GM12875 (cell line): Measurements from ENCODE around the gene HCRTR1.
A peak's percentile ranks its signal among the peaks of the same experiment; 100 is the strongest.

ENCODE experiments used
- H3K4me3 ChIP-seq: one replicate; pipeline ENCODE4 v1.5.1; 2011; ENCODE audit warnings: low read depth, low read length, control low read depth
- TF ChIP-seq, protein P1 (sequence below): IDR thresholded peaks from 2 replicates; pipeline ENCODE4 v1.5.1; 2011; ENCODE audit warnings: low read depth, mild to moderate bottlenecking, control low read depth, inconsistent platforms, low read length, moderate library complexity, borderline replicate concordance; ENCODE audit not compliant: insufficient read depth

Gene HCRTR1

DNA sequence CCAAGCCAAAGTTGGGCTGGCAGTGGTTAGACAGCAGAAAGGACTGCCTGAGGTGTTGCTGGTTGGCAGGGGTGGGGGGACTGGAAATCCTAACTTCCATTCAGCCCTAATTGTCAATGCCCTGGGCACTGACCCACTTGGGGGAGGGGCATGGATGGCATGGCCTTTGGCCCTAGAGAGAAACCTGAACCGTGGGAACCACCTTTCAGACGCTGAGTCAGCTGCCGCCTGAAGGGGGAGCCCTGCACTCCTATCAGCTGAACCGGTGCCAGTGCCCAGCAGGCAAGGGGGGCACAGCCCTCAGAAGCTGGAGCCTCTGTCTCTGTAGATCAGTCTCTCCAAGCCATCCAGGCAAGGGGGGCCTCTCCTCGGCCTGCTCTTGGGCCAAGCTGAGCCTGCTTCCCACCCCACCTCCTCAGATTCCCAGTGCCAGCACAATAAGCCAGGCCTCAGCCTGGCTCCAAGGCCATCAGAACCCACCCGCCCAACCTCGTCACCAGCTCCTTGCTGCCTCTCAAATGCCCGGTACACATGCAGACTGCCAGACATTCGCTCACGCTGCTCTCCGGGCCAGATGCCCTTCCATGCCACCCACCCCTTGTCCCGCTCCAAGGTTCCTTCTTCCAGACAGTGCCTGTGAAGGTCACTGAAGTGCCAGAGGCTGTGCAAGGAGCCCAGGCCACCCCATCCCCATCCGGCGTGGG, 29.6 kb upstream of the HCRTR1 start:
- H3K4me3 ChIP-seq: no peak overlapping the region
- TF ChIP-seq, protein P1, sequence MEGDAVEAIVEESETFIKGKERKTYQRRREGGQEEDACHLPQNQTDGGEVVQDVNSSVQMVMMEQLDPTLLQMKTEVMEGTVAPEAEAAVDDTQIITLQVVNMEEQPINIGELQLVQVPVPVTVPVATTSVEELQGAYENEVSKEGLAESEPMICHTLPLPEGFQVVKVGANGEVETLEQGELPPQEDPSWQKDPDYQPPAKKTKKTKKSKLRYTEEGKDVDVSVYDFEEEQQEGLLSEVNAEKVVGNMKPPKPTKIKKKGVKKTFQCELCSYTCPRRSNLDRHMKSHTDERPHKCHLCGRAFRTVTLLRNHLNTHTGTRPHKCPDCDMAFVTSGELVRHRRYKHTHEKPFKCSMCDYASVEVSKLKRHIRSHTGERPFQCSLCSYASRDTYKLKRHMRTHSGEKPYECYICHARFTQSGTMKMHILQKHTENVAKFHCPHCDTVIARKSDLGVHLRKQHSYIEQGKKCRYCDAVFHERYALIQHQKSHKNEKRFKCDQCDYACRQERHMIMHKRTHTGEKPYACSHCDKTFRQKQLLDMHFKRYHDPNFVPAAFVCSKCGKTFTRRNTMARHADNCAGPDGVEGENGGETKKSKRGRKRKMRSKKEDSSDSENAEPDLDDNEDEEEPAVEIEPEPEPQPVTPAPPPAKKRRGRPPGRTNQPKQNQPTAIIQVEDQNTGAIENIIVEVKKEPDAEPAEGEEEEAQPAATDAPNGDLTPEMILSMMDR: peak; percentile 80

DNA sequence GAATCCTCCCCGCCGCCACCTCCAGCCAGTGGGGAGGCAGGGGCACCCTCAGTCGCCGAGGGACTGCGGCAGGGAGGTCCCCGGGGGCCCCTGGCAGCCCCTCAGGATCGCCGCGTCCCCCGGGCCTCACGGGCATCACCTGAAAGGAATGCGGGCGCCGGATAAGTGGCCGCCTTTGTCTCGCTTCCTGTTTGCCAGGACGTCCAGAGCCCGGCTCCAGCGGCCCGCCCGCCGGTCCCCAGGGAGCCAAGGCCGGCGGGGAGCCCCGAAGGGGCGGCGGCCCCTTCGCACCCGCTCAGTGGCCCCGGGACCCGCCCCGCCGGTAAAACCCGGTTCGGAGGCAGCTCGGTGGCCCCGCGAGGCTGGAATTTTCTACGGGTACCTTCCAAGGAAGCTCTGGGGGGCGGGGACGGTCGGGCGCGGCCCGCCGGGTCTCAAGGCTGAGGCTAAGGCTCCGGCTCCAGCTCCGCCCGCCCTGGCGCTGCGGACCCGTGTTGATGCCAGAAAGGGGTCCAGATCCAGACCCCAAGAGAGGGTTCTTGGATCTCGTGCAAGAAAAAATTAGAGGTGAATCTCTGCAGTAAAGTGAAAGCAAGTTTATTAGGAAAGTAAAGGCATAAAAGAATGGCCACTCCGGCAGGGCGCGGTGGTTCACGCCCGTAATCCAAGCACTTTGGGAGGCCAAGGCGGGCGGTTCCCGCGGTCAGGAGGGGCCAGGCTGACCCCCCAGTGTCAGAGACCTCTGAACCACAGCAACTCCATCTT, 28.6 kb upstream of the HCRTR1 start:
- H3K4me3 ChIP-seq: no peak overlapping the region
- TF ChIP-seq, protein P1: no peak

DNA sequence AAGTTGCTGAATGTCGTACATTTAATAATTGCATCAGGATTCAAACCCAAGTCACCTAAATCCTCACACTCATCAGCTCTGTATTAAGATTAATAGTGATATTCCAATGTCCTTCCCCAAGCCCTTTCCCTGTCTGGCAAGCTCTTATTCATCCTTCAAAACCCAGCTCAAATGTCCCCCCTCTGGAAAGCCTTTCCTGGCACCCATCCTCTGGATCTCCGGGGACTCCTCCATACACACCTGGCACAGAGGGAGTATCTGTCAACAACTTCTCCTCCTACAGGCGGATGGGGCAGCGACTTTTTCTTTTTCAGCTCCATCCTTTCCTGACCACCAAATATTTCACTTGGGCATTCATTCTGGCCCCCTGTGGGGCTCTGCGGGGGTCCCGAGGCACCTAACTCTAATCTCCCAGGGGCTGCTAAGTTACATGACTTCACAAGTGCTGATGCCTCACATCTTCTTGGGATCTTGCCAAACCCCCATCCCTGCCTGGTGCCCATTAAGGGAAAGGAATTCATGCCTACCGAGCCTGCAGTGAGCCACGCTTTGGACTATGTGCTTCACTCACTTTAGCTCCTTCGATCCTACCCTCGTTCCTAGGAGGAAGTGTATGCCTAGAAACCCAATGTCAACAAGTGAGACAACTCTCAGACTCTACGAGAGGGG, 25.9 kb upstream of the HCRTR1 start:
- H3K4me3 ChIP-seq: no peak overlapping the region
- TF ChIP-seq, protein P1: no peak

DNA sequence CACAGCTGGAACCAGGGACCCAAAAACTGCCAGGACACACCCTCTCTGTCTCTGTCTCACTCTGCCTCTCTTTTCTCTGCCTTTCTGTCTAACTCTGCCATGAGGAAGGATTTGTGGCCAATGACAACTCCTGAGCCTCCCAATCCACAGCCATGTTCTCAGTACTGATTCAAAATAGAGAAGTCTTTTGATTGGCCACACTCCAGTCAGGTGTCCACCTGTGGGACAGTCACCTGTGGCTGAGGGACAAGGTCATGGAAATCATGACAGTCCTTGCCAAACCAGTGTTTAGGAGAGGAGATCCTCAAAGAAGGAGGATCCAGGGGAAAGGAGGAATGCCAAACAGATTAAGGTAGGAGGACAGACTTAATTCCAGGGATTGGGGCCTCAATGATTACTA, 25.4 kb upstream of the HCRTR1 start:
- TF ChIP-seq, protein P1: no peak

DNA sequence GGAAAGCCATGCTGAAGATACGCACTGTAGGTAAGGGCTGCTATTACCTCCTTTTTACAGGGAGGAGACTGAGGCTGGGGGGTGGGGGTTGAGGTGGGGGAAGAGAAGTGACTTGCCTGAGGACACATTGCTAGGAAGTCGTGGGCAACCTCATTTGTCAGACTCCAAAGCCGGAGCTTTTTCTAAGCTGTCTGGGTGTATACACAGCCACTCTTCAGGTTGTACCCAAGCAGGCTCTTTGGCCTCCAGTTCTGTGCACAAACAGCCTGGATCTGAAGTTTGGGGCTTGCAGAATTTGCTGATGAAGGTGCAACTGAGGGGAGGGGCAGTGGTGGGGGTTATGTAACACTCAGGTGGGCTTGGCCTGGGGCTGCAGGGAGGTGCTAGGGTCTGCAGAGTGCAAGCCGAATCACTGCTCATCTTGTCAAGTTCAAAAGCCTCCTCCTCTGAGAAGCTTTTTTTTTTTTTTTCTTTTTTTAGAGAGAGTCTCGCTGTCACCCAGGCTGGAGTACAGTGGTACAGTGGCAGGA, 24.3 kb upstream of the HCRTR1 start:
- TF ChIP-seq, protein P1: no peak
- no peak overlapping the region for H3K4me3 ChIP-seq

More for the DNA sequence above, 25.4 kb upstream of the HCRTR1 start:
- H3K4me3 ChIP-seq: no peak overlapping the region

DNA sequence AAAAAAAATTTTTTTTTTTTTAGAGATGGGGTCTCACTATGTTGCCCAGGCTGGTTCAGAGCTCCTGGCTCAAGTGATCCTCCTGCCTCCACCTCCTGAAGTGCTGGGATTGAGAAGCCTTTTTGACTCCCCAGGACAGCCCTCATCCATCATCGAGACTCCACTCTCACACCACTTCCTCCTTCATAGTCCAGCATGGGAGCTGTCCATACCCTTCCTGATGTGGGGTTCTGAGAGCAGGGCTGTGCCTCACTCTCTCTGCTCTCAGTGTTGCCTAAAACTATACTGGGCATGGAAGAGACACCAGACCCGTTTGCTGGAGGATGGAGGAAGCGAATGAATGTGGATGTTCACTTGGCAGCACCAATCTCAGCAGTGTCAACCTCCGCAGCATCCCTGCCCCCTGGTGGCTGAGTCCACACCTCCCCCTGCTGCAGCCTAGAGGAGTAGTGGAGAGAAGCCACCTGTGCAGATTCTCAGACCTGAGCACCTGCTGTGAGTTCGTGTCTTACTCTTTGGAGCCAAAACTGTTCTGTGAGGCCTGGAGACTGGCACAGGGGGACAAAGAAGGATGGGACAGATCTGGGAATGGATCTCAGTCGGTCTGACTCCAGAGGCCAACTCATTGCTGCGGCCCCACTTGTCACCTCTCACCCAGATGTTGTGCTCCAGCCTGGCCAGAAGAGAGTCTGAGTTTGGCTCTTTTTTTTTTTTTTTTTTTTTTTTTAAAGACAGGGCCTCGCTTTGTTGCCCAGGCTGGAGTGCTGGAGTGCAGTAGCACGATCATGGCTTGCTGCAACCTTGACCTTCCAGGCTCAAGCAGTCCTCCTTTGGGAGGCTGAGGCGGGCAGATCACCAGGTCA, 23.5 kb upstream of the HCRTR1 start:
- H3K4me3 ChIP-seq: no peak overlapping the region
- TF ChIP-seq, protein P1: peak; percentile 98
